Retina (tissue), 1 donor: ENCODE data around the gene HECTD4.
"Not testable (repeated sequence)": the region's sequence is repeated elsewhere in the genome, so short reads cannot be mapped to it uniquely, and the experiment has no call there.

Experiments used
- DNase-seq: peaks from one replicate; pipeline ENCODE4 v3.0.0-alpha.2; 2016

The HECTD4 gene

DNA sequence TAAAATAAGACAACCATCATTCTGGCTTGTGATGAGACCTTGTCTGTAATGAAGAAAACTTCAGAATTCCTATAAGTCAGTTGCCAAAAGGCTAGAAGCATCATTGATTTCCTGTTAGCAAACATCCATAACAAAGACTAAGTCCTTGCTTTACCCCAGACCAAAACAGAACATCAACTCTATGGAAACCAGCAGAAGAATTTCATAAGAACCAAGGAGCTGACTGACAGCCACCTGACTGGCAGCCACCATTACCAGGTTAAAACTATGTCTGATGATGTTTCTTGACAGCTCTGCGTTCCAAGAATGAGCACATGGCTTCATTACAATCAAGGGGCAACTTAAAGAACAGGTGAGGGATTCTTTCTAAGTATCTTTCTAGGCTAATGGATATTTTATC lies 29.3 kb downstream of the HECTD4 start:
- DNase-seq = no peak

DNA sequence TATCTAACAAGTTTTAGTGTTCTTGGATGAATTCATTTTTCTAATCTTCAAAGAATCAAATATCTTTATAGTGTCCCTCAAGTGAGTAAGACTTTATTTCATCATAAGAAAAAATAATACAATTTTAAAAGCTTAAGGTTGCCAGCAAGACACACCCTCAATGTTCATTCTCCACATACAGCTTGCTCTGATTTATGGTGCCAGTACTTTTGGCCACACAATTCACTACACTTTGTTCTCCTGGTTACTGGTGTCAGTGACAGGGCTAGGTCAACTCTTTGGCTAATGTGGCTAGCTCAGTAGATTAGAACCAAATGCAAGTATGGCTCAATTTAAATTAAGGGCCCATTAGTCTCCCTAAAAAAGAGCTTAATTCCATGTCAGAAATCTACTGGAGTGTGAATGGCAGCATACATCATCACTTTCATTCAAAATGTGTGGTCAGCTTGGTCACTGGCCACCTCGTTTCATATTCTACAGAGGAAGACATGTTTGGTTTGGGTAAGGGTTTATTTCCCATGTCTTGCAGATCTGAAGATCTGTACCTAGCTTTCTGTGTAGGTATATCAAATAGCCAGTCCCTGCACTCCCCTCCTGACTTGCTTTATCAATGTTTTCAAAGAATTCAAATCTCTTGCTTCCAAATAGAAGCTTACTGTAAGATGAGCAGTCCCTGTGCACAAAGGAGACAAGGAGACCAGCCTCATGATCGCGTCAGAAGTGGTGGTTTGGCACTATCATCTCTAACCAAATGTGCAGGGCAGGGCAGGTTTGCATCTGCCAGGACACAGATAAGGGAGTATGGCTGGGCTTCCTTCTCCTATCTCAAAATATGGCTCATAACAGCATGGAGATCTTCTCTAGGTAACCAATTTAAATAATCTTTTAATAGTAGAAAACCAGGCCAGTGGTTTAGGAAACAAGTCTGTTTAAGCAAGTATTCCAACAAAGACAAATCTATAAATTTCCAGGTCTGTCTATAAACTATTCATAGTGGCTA lies 31.3 kb downstream of the HECTD4 start:
- no peak for DNase-seq

DNA sequence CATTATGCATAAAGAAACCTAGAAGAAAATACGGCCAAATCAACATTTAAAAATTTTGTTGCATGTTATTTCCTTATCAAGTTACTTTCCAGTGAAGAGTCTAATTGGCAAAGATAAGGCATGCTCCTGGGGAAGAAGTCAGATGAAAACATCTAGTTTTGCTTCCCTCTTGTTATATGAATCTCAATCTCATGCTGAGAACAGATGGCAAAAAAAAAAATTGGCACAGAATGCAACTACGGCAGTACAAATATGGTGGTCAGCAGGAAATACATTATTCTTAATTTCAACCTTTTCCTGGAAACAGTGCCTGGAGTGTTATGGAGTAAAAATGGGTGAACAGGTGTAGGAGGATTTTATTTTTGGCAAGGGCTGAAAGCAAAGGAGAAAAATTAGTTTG lies 32.8 kb downstream of the HECTD4 start:
- DNase-seq = no peak

DNA sequence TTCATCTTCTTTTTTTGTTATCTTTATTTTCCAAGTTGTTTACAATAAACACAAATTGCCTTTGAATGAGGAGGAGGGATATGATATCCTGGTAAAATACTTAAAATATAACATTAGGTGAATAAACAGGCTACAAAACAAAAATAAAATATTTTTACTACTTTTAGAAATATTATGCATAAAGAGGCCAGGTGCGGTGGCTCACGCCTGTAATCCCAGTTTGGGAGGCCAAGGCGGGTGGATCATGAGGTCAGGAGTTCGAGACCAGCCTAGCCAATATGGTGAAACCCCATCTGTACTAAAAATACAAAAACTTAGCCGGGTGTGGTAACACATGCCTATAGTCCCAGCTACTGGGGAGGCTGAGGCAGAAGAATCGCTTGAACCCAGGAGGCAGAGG lies 33.3 kb downstream of the HECTD4 start:
- DNase-seq = not testable (repeated sequence)

DNA sequence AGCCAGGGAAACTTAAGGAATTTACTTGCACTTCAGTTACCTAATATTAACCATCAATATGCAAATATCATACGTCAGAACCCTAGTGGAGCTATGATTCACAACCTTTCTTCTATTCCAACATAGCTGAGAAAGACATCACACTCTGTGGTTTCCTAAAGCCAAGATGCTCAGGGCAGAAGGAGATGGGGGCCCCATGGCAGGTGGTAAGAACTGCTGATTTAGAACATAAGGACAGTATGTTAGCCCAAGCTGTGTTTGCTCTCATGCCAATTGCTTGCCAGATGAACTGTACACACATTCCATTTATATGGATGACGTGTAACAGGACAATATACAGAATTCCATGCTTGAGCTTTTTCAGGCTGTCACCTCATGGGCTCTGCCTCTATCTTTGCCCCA lies 34.6 kb downstream of the HECTD4 start:
- no peak for DNase-seq

DNA sequence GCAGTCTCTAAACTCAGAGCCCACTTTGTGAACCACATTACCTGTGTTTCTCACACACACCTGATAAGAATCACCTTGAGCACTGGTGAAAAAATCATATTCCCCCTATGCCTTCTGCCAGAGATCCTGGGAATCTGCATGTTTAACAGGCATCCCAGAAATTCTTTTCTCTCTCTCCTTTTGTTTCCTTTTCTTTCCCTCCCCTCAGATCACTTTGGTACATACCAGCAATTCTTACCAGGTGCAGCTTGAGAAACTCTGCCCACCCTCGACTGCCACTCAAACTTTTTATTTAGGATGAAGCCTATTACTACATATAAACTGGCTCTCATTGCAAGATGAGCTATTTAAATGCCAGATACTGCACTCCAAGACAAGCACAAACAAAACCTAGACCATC lies 36.0 kb downstream of the HECTD4 start:
- DNase-seq = no peak

DNA sequence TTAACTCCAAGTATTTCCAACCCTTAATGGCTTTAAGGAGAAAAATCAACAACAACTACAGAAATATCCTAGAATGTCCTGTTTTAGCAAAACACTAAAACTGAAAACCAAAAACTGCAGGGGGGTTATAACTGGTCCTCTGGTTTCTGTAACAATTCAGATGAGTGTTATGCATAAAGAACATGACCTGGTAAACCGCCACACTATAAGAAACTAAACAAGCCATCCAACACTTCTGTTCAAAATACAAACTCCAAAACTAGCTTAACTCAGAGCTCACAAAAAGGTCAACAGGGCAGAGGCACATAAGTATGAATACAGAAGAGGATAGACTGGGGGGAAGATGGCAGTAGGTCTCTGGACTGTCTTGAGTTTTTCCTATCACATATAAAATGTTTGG lies 38.0 kb downstream of the HECTD4 start:
- DNase-seq = no peak

DNA sequence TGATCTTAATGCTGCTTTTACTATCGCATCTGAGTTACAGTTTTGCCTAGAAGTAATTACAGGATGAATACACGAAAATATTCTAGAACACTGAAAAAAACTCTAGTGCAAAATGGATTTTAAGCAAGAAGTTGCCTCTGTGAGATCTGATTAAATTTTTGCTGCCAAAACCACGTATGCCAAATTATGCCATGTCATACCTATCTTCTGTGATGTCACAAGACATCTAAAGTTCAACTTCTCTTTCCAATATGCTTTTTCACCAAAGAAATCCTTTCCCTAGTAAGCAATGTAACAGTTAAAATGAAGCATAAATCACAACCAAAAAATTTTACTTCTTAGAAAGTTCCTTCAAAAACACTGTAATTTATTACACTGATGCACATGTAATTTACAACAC lies 39.6 kb downstream of the HECTD4 start:
- no peak for DNase-seq

DNA sequence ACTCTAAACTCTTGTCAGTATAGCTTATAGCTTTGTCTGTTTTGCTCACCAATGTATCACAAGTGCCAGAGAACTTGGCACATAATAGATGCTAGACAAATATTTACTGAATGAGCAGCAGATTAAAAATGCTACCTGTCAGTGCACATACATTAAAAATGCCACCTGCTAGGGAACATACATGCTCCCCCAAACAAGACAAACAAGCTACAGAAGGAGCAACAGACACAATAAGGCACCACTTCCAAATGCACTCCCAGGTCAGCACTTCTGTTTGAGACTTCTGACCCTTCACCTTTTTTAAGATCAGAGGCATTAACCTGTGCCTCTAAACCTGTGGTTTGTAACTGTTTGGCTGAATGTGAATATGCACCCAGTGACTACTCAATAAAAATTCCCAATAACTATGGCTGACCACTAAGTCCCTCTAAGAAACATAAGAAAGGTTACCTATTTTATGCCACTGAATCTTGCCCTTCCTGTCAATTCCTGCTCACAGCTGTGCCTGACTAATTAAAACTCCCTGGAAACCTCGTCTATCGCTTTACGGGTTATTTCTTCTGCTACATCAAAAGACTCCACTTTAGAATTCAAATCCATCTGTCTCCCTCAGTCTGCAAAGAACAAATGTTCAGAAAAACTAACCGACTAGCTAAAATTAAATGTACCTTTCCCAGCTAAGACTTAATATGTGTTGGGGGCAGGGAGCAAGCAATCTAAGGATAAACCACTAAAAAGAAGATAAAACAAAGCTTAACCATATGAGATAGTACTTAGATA lies 41.0 kb downstream of the HECTD4 start:
- no peak for DNase-seq

DNA sequence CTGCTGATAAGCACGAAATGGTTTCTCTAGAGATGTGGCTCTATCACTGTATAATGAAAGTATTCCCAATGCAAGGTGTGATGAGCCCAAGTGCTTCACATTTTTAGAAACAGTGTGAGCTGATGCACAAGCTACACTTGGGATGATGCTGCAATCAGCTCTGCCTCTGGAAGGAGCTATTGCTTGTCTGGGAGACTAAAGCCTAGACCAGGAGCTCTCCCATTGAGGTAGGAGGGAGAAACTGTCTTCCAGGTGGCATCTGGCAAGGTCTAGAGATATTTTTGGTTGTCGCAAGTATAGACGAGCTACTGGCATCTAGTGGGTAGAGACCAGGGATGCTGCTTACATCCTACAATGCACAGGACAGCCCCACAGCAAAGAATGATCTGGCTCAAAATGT lies 42.0 kb downstream of the HECTD4 start:
- no peak for DNase-seq

DNA sequence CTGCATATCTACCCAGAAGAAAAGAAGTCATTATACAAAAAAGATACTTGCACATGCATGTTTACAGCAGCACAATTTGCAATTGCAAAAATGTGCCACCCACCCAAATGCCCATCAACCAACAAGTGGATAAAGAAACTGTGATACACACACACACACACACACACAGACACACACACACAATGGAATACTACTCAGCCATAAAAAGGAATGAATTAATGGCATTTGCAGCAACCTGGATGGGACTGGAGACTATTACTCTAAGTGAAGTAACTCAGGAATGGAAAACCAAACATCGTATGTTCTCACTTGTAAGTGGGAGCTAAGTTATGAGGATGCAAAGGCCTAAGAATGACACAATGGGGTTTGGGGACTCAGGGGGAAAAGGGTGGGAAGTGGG lies 47.2 kb downstream of the HECTD4 start:
- not testable (repeated sequence) for DNase-seq

DNA sequence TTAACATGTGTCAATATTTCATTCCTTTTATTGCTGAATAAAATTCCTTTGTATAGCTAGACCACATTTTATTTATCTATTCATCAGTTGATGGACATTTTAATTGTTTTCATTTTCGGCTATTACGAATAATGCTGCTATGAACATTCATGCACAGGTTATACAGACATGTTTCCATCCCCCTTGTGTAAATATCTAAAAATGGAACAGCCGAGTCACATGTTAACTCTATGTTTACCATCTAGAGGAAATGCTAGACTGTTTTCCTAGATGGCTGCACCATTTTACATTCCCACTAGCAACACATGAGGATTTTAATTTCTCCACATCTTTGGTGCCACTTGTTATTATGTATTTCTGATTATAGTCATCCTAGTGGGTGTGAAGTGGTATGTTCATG lies 49.2 kb downstream of the HECTD4 start:
- DNase-seq = no peak

DNA sequence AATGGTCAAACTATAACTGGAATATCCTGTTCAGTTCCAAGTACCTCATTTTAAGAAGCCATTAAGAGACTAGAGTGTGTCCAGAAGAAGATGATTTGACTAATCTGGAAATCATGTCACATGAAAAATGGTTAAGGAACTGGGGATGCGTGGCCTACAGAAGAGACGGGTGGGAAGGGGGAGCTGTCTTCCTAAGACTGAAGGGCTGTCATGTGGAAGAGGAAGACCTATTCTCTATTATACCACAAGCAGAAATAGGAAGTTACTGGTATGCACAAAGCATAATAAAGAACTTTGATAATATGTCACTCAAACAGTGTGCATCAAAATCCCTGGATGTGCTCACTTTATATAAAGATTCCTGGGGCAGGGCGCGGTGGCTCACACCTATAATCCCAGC lies 50.3 kb downstream of the HECTD4 start:
- DNase-seq = no peak

DNA sequence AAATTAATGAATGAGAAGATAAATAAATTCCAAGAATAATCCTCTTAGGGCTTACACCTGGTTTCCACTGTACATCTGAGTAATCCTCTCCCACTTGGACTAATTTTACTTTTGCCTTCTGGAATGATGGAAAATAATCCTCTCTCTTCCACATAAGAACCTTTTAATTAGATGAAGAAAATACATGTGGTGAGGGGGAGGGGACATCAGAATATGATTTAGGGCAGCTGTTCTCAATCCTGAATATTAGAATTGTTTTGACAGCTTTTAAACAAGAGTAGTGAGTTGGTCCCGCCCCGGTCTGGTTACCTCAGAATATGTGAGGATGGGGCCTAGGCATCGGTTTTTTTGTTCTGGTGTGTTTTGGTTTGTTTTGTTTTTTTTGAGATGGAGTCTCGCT lies 51.5 kb downstream of the HECTD4 start:
- no peak for DNase-seq

DNA sequence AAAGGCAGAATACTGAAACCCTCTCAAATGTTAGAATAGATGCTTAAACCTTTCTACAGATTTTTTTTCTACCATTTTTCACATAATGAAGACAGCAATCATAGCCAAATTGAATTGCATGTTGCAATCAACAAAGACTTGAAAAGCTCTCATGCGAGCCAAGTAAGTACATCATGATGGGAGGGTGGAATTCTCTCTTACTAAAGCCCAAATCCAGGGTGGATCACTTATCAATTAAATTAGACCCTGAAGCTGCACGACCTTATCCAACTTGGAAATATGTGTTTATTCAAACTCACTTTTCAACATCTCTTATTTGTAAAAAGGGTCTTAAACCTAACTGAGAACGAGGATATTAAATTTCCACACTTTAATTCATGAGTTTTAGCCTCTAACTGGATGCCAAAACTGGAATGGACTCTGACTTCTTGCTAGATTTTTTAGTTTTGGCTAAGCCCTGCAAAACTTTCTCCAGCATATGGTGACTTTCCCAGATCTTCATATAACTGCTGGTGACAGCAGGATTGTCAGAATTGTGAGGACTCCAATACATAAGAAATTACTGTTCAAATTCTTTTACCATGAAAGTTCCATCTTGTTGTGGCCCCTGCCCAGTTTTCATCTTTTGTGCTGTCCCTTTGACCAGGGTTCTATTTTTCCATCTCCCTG lies 53.6 kb downstream of the HECTD4 start:
- DNase-seq = no peak

DNA sequence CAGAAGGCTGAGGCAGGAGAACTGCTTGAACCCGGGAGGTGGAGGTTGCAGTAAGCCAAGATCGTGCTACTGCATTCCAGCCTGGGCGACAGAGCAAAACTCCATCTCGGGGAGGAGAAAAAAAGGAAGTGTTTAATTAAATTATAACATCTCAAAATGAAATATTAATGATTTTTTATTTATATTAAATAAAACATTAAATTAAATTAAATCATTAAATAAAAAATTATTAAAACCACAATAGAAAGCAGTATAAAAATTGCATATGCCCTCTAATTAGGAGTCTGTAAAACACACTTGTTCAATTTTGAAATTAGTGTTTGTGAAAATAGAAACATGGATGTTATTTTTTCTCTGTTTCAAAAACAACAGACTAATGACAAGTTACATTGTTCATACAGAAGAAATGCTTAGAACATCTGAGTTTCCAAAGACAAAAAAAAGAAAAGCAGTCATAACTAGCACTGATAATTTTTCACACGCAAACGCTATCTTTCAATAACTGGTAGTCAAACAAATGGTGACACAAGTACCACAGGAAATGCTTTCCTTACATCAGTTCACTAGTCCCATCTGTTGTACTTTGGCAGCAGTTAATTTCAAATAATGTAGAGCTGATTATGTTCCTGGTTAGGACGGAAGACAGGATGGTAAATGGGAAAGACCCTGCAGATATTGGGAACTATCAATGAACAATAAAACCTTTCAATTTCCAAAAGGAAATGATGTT lies 54.9 kb downstream of the HECTD4 start:
- DNase-seq = no peak

DNA sequence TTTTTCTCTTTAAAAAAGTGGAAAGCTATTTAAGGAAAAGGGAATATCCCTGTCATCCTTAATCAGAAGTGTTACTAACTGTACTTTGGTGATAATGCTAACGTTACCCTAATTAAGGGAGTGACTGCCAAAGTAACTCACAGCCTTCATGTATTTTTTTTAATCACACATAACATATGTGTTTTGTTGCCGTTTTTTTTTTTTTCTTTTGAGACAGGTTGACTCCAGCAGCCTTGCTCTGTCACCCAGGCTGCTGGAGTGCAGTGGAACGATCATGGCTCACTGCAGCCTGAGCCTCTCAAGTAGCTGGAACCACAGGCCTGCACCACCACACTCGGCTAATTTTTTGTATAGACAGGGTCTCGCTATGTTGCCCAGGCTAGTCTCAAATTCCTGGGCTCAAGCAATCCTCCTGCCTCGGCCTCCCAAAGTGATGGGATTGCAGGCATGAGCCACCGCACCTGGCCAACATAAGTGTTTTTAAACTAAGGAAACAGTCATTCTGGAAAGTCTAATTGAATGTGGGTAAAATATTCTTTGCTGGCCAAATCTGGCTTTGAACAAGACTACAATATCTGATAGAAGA lies 56.5 kb downstream of the HECTD4 start:
- DNase-seq = no peak

DNA sequence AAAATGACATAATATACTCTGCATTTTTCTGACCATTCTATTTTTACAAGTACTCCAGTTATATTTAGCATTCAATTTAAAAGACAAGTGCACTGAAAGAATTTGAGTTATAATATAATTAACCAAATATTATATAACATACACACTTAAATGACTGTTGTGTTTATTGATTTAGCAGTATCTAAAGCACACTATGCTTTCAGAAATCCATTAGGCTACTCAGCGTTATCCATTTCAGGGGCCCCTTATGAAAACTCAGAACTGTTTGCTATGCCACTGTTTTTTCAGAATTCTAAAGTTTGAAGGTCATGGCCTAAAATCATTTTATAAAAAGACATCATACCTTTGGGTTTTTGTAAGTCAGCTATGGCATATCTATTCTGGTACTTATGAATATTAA lies 57.1 kb downstream of the HECTD4 start:
- DNase-seq = no peak

DNA sequence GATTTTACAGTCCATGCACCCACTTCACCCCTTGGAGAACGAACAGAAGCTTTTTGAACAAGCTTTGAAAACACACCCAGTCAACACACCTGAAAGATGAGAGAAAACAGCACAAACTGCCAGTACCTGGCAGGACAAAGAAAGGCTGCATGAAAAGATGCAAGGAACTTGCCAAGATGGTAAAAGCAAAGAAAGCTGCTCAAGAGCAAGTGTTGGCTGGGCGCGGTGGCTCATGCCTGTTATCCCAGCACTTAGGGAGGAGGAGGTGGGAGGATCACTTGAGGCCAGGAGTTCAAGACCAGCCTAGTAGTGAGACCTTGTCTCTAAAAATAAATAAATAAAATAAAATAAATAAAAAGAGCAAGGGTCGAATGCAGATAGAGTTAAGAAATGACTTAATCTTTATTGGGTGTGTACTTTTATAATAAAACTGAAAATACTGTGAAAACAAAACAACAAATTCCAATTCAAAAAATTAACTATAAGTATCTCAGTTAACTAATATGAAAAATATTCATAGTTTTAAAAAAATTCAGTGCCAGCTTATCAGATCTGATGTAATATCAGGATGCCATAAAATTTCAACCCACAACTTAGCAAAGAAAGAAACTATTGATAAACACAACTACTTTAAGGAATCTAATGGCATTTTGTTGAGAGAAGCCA lies 59.2 kb downstream of the HECTD4 start:
- DNase-seq = no peak

DNA sequence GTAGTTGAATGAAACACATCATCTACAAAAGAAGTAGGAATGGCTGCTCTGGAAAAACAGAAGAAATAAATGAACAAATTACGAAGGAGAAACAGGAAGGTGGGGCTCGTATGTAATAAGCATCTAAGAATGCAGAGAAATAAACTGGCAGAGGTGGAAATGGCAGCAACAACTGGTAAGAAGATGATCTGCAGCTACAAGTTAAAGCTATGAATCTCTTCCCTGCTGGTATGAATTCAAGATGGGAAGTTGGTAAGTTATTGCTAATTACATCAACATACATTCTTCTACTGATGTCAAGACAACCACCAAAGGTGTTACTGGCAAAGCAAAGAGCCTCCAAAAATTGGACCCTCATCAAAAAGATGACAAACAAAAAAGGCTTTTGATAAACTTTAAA lies 59.8 kb downstream of the HECTD4 start:
- DNase-seq = no peak

DNA sequence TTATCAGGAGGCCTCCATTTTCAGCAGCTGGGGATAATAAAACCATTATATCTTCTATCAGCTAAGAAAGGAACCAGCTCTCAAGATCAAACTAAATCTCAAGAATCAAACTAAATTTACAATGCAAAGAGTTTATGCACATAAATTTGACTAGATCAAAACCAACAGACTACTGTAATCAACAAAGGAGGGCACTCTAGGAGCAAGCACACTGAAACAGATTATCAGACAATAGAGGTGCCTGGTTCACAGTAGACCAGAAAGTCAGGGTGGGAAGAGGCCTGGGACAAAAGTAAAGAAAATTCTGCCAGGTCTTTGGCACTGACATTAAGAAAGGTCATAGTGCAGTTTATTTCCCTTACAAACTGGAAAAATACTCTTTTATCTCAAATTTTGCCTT lies 61.0 kb downstream of the HECTD4 start:
- no peak for DNase-seq

DNA sequence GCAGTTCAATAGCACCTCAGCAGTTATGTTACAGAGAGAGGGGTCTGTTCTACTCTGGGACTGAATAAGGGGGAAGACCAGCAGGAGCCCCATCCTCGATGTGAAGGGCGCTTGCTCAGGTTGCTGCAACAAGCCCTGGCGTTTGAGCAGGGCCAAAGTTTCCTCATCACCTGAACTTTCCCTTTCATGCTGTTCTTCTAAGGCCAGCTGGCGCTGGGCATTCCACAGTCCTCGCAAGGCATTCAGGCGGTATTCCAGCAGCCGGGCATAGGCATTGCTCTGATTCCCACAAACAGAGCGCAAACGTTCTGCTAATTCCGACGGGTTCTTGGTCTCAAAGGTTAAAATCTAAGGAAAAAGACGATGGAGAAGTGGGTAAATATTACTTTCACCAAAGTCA lies 62.8 kb downstream of the HECTD4 start:
- DNase-seq = no peak
